ENCODE results near the gene METTL21C. TPM values are rescaled to one million over a fixed set of nuclear protein-coding genes. Genes with fewer than 3 reads are reported as not detected.

The METTL21C gene
- polyA plus RNA-seq, 3 donors, result not detected

DNA sequence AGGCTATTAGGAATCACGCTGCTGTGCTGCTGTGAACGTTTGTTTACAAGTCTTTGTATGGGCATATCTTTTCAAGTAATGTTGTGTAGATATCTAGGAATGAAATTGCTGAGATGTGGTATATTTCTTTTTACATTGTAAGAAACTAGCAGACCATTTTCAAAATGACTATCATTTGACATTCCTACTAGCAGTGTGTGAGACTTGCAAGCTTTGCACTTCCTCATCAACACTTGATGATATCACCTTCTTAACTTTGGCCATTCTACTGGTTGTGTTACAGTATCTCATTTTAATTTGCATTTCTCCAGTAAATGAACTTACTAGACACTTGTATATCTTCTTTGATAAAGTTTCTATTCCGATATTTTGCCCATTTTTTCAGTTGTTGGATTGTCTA is 12.1 kb downstream of the METTL21C start:
- H3K4me1 ChIP-seq (ENCODE audit: control insufficient read depth in 1 of 2, insufficient read depth in 2 of 2, low read length in 2 of 2), result peaks cover 13% of the 10 kb centered on the region in 2 donors
- Mint-ChIP-seq H3K9me3 (peaks cover 0 to 5% (median 1%) of the 10 kb centered on the region in 7 donors), H3K4me3 (no peak overlapping the region), H3K27ac (no peak overlapping the region), H3K4me1 (peaks cover 17% of the 10 kb centered on the region), H3K36me3 (peaks cover 12 to 14% of the 10 kb centered on the region in 2 donors), H3K27me3 (ENCODE audit: low read depth in 3 of 3) (peaks cover 0 to 3% (median 2%) of the 10 kb centered on the region in 3 donors)
- 100% methylated on average over 2 of the region's 3 CpGs for WGBS (ENCODE audit: insufficient coverage)
- DNase-seq, result no peak
- H3K36me3 ChIP-seq (replicated peaks in 1 of 2; ENCODE audit: control insufficient read depth in 1 of 2, insufficient read depth in 2 of 2, low read length in 2 of 2), result peaks cover 17 to 27% of the 10 kb centered on the region in 2 donors
- no peak overlapping the region for H3K9ac ChIP-seq (ENCODE audit: insufficient read depth, low read length, poor library complexity, severe bottlenecking)
- H3K27me3 ChIP-seq (ENCODE audit: control insufficient read depth in 2 of 2, insufficient read depth in 2 of 2, low read length in 2 of 2), result peaks cover 0 to 5% of the 10 kb centered on the region in 2 donors
- H3K79me2 ChIP-seq (ENCODE audit: insufficient read depth, low read length), result no peaks in the 10 kb centered on the region
- H4K20me1 ChIP-seq (ENCODE audit: insufficient read depth, low read length), result no peaks in the 10 kb centered on the region
- no peak overlapping the region for H3K4me2 ChIP-seq (replicated peaks; ENCODE audit: extremely low read depth, low read length, poor library complexity, severe bottlenecking)
- H2AFZ ChIP-seq (ENCODE audit: insufficient read depth, low read depth, low read length, poor library complexity, severe bottlenecking), result no peak overlapping the region
- intact Hi-C loops (cut with micrococcal nuclease), result loop anchor here (2.0 to 10.0 kb wide), 2 partner anchors 70 to 112 kb away; partner anchors contain the start of genes BIVM (in 1 of the 2) and POGLUT2 (in 1 of the 2)
- no peak overlapping the region for H3K4me3 ChIP-seq (replicated peaks in 1 of 3; ENCODE audit: low read depth in 2 of 3, low read length in 3 of 3)
- no peaks in the 10 kb centered on the region for H3K9me3 ChIP-seq (replicated peaks in 1 of 2; ENCODE audit: control insufficient read depth in 1 of 2, insufficient read depth in 1 of 2, low read length in 2 of 2)
- TF ChIP-seq CTCF (IDR thresholded peaks at IDR 0.05), result no peak
- no peak overlapping the region for H3K27ac ChIP-seq (ENCODE audit: low read depth in 1 of 2, low read length in 2 of 2)

DNA sequence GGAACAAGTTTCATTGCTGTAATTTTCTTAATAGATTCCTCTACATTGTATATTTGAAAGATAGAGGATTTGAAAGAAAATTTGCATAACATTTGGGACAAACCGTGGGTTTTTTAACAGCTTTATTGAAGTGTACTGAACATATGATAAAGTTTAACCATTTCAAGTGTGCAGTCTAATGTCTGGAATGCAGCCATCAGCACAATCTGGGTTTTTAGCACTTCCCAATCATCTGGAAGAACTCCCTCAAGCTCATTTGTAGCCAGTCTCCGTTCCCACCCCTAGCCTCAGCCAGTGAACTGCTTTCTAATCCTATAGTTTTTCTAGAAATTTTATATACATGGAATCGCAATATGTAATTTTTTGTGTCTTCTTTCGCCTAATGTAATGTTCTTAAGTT is 12.6 kb downstream of the METTL21C start:
- H3K27ac Mint-ChIP-seq, result no peak overlapping the region
- WGBS (ENCODE audit: insufficient coverage), result 100% methylated on average over 1 of the region's 4 CpGs

More for the DNA sequence above, 12.6 kb downstream of the METTL21C start:
- peaks cover 0 to 5% (median 1%) of the 10 kb centered on the region in 7 donors for H3K9me3 Mint-ChIP-seq
- no peak overlapping the region for H3K9ac ChIP-seq (ENCODE audit: insufficient read depth, low read length, poor library complexity, severe bottlenecking)
- no peak overlapping the region for H3K4me3 Mint-ChIP-seq
- H3K79me2 ChIP-seq (ENCODE audit: insufficient read depth, low read length), result no peaks in the 10 kb centered on the region
- intact Hi-C loops (cut with micrococcal nuclease), result loop anchor here (2.0 to 10.0 kb wide), 2 partner anchors 69 to 113 kb away; partner anchors contain the start of genes BIVM (in 1 of the 2) and POGLUT2 (in 1 of the 2)
- H3K27ac ChIP-seq (ENCODE audit: low read depth in 1 of 2, low read length in 2 of 2), result no peak overlapping the region
- H3K9me3 ChIP-seq (replicated peaks in 1 of 2; ENCODE audit: control insufficient read depth in 1 of 2, insufficient read depth in 1 of 2, low read length in 2 of 2), result no peaks in the 10 kb centered on the region
- peaks cover 0 to 5% of the 10 kb centered on the region in 2 donors for H3K27me3 ChIP-seq (ENCODE audit: control insufficient read depth in 2 of 2, insufficient read depth in 2 of 2, low read length in 2 of 2)
- no peak overlapping the region for H2AFZ ChIP-seq (ENCODE audit: insufficient read depth, low read depth, low read length, poor library complexity, severe bottlenecking)
- no peak for TF ChIP-seq CTCF (IDR thresholded peaks at IDR 0.05)
- H3K4me1 Mint-ChIP-seq, result peaks cover 17% of the 10 kb centered on the region
- peaks cover 2 to 3% (median 2%) of the 10 kb centered on the region in 3 donors for H3K27me3 Mint-ChIP-seq (ENCODE audit: low read depth in 3 of 3)
- H3K4me2 ChIP-seq (replicated peaks; ENCODE audit: extremely low read depth, low read length, poor library complexity, severe bottlenecking), result no peak overlapping the region
- H3K4me1 ChIP-seq (ENCODE audit: control insufficient read depth in 1 of 2, insufficient read depth in 2 of 2, low read length in 2 of 2), result peaks cover 13% of the 10 kb centered on the region in 2 donors
- no peaks in the 10 kb centered on the region for H4K20me1 ChIP-seq (ENCODE audit: insufficient read depth, low read length)
- H3K4me3 ChIP-seq (replicated peaks in 1 of 3; ENCODE audit: low read depth in 2 of 3, low read length in 3 of 3), result no peak overlapping the region
- H3K36me3 Mint-ChIP-seq, result peaks cover 18 to 19% of the 10 kb centered on the region in 2 donors
- DNase-seq, result no peak
- H3K36me3 ChIP-seq (replicated peaks in 1 of 2; ENCODE audit: control insufficient read depth in 1 of 2, insufficient read depth in 2 of 2, low read length in 2 of 2), result peaks cover 23 to 32% of the 10 kb centered on the region in 2 donors

Data from CD14-positive monocyte (primary cell).